ENCODE measurements around the gene DNM1L. TPM values are rescaled to one million over a fixed set of nuclear protein-coding genes. Genes with fewer than 3 reads are reported as not detected.

The DNM1L gene
- total RNA-seq, 1 donor from 2014 or later, result 50.9 TPM

- H3K4me1 ChIP-seq, result no peaks in the 10 kb centered on the region
- no peak overlapping the region for H3K4me3 ChIP-seq
- H3K36me3 ChIP-seq, result no peaks in the 10 kb centered on the region
- H3K27me3 ChIP-seq, result no peaks in the 10 kb centered on the region
- no peaks in the 10 kb centered on the region for H3K9me3 ChIP-seq
- no peak overlapping the region for H3K27ac ChIP-seq
- no peak for DNase-seq (ENCODE audit: low spot score in 2 of 2)
- TF ChIP-seq CTCF (IDR thresholded peaks at IDR 0.05), result no peak
- intact Hi-C loops (cut with DNase I), result no loop called here
Observed at GRCh38 chr12:32794281-32794680, 115.2 kb downstream of the DNM1L start.

Other genes starting within 250 kb of the DNM1L start
- 15.8 TPM for gene YARS2, start 76.6 kb downstream of the DNM1L start, total RNA-seq
- not detected for gene PKP2, start 217.5 kb downstream of the DNM1L start, total RNA-seq

Data from ascending aorta (tissue), 2 donors.